Measurements from ENCODE around the gene ZNF211. TPM values are rescaled to one million over a fixed set of nuclear protein-coding genes. Genes with fewer than 3 reads are reported as not detected.

ZNF211 gene
- total and polyA plus RNA-seq, 9 of the 15 experiments (the other 6 are each of a cell fraction or from before 2014, with no cell fraction given), result 1.3 to 11.6 (median 4.5) TPM

GRCh38 chr19:57632987-57633831 is at the start of gene ZNF211 (continued):
- TF ChIP-seq, protein P1, sequence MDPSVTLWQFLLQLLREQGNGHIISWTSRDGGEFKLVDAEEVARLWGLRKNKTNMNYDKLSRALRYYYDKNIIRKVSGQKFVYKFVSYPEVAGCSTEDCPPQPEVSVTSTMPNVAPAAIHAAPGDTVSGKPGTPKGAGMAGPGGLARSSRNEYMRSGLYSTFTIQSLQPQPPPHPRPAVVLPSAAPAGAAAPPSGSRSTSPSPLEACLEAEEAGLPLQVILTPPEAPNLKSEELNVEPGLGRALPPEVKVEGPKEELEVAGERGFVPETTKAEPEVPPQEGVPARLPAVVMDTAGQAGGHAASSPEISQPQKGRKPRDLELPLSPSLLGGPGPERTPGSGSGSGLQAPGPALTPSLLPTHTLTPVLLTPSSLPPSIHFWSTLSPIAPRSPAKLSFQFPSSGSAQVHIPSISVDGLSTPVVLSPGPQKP (CRISPR knock-in tag; IDR thresholded peaks at IDR 0.05), result no peak
- no peak for TF ChIP-seq KAT7 (CRISPR knock-in tag; IDR thresholded peaks at IDR 0.05; ENCODE audit: borderline replicate concordance)
- no peak for TF ChIP-seq HNRNPUL1 (IDR thresholded peaks at IDR 0.05; ENCODE audit: low read length)
- TF ChIP-seq HSF4 (CRISPR knock-in tag; IDR thresholded peaks at IDR 0.05; ENCODE audit: borderline replicate concordance), result no peak
- no peak for TF ChIP-seq SRSF3 (IDR thresholded peaks at IDR 0.05; ENCODE audit: insufficient read depth, low read length)
- TF ChIP-seq ZNF57 (CRISPR knock-in tag; IDR thresholded peaks at IDR 0.05), result no peak
- peak in 1 of 2 experiments; percentile 91 for TF ChIP-seq AFF1 (IDR thresholded peaks at IDR 0.05; ENCODE audit: low read depth in 1 of 2, partially characterized antibody in 2 of 2)
- TF ChIP-seq MTA2 (IDR thresholded peaks at IDR 0.05; ENCODE audit: low read depth), result no peak
- no peak for TF ChIP-seq SFPQ (IDR thresholded peaks at IDR 0.05; ENCODE audit: low read depth, low read length)
- TF ChIP-seq HCFC1 (IDR thresholded peaks at IDR 0.05; ENCODE audit: low read depth, low read length), result peak; percentile 97
- TF ChIP-seq E2F6 (IDR thresholded peaks at IDR 0.05; ENCODE audit: borderline replicate concordance in 1 of 2, extremely low read depth in 1 of 2, insufficient read depth in 1 of 2, insufficient read length in 1 of 2, low read depth in 1 of 2, low read length in 1 of 2, poor library complexity in 1 of 2, severe bottlenecking in 1 of 2), result peak in 1 of 2 experiments; percentile 13
- TF ChIP-seq MAZ (CRISPR knock-in tag; conservative IDR thresholded peaks at IDR 0.05 in 1 of 2, IDR thresholded peaks at IDR 0.05 in 1 of 2), result peak; percentile 73 to 82
- TF ChIP-seq ATF1 (CRISPR knock-in tag; IDR thresholded peaks at IDR 0.05), result no peak
- peak; percentile 87 for TF ChIP-seq ATF1 (tag; IDR thresholded peaks at IDR 0.05)
- no peak for TF ChIP-seq NFXL1 (CRISPR knock-in tag; IDR thresholded peaks at IDR 0.05)
- TF ChIP-seq, protein P2, sequence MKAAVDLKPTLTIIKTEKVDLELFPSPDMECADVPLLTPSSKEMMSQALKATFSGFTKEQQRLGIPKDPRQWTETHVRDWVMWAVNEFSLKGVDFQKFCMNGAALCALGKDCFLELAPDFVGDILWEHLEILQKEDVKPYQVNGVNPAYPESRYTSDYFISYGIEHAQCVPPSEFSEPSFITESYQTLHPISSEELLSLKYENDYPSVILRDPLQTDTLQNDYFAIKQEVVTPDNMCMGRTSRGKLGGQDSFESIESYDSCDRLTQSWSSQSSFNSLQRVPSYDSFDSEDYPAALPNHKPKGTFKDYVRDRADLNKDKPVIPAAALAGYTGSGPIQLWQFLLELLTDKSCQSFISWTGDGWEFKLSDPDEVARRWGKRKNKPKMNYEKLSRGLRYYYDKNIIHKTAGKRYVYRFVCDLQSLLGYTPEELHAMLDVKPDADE (conservative IDR thresholded peaks at IDR 0.05; ENCODE audit: control insufficient read depth, low read depth, low read length), result peak; percentile 86
- no peak for TF ChIP-seq ZEB2 (IDR thresholded peaks at IDR 0.05)

Measured in K562 (cell line).